Thyroid gland (tissue), 4 donors: Measurements from ENCODE around the gene COPS7A. TPM values are rescaled to one million over a fixed set of nuclear protein-coding genes. Genes with fewer than 3 reads are reported as not detected.

Experiments used
- DNase-seq, 2 donors: peaks; one replicate each; pipeline ENCODE4 v3.0.0-alpha.2; 2019
- H3K27ac ChIP-seq, 3 donors: fragments of 200-600 bp; sonication (generic); 1 replicate in 2 of 3; 2 replicates in 1 of 3; pipeline ENCODE4 v1.5.1; 2016 to 2019; ENCODE audit warnings: mild to moderate bottlenecking in 1 of 3, moderate library complexity in 1 of 3
- H3K27me3 ChIP-seq: fragments of 200-600 bp; sonication (generic); one replicate; pipeline ENCODE4 v1.5.1; 2019
- H3K36me3 ChIP-seq, 2 donors: fragments of 200-600 bp; sonication (generic); one replicate each; pipeline ENCODE4 v1.5.1; 2016 to 2019
- H3K4me1 ChIP-seq, 2 donors: fragments of 200-600 bp; sonication (generic); one replicate each; pipeline ENCODE4 v1.5.1; 2017 to 2019
- H3K4me3 ChIP-seq, 3 donors: fragments of 200-600 bp; sonication (generic); replicated peaks in 1 of 3; 1 replicate in 2 of 3; 2 replicates in 1 of 3; pipeline ENCODE4 v1.5.1; 2016; ENCODE audit warnings: mild to moderate bottlenecking in 1 of 3
- H3K9me3 ChIP-seq: fragments of 200-600 bp; sonication (generic); one replicate; pipeline ENCODE4 v1.5.1; 2017
- CTCF ChIP-seq, 6 experiments: fragments of 200-600 bp in 3 of 6; fragments of 450-650 bp in 3 of 6; sonication (generic) in 3 of 6; IDR thresholded peaks; one replicate each; pipeline ENCODE4 v1.5.1; 2016 to 2019; ENCODE audit warnings: antibody characterized with exemption in 6 of 6, mild to moderate bottlenecking in 2 of 6, inconsistent platforms in 1 of 6, moderate library complexity in 1 of 6
- POLR2A ChIP-seq, 2 donors: fragments of 450-650 bp; IDR thresholded peaks; one replicate each; pipeline ENCODE4 v1.6.1; 2017; ENCODE audit warnings: antibody characterized with exemption in 2 of 2, mild to moderate bottlenecking in 2 of 2, moderate library complexity in 1 of 2
- WGBS, 2 donors: methylation state at CpG; one replicate each; pipeline ENCODE4 v1.1.5; 2017; 5-methylcytosine and 5-hydroxymethylcytosine counted together
- intact Hi-C: fragments of 100-400 bp; cut with DNase I; formaldehyde crosslinking; loops from one replicate; pipeline ENCODE4 v1.15.1; 2023
- small RNA-seq: library from RNA; depleted of rRNA; stranded (forward); fragments of <200 nt; gene quantifications from one replicate; pipeline ENCODE3, GENCODE V24; 2016
- total RNA-seq, 4 donors: library from RNA; depleted of rRNA; stranded (reverse); fragments of >200 nt; gene quantifications; one replicate each; pipeline ENCODE4 v1.2.3, GENCODE V29; 2016

Gene COPS7A
- total RNA-seq, 4 donors from 2014 or later: 44.5 to 86.7 (median 63.1) TPM

DNA sequence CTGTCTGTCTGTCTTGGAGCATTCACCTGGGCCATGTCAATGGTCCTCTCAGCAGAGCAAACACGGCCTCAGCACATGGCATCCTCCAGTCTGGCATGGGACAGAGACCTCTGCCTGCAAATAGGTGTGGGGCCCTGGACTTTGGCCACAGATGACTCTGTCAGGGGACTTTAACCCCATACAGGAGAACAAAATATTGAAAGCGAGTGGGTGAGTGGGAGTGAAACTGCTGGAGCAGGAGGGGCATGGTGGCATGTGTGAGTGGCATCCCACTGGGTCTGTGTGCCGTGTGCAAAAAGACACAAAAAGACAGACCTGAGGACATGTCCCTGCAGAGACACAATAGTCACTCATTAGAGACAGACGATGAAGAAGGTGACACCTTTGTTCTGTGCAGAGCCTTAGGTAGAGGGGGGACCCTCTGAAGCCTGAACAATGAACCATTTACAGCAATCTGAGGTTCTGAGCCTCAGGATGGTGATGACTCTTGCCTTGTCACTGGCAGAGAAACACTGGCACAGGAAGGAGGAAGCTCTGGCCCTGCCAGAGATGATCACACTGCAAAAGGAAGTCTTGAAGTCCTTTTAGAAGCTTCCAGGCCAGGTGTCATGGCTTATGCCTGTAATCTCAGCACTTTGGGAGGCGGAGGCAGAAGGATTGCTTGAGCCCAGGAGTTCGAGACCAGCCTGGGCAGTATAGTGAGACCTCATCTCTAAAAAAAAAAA lies 56.0 kb downstream of the COPS7A start:
- H3K9me3 ChIP-seq: no peaks in the 10 kb centered on the region
- H3K36me3 ChIP-seq: no peaks in the 10 kb centered on the region
- no peak for DNase-seq
- peaks cover 6 to 7% of the 10 kb centered on the region in 2 donors for H3K4me1 ChIP-seq
- H3K4me3 ChIP-seq: no peak overlapping the region
- H3K27me3 ChIP-seq: no peaks in the 10 kb centered on the region
- 86% methylated on average over 6 of the region's 6 CpGs for WGBS, 2 donors
- no peak for TF ChIP-seq POLR2A (IDR thresholded peaks at IDR 0.05)
- TF ChIP-seq CTCF (IDR thresholded peaks at IDR 0.05): no peak
- no peak overlapping the region for H3K27ac ChIP-seq
- intact Hi-C loops: loop anchor here (2.0 to 5.0 kb wide), 3 partner anchors 25 to 163 kb away; no protein-coding TSS in a partner anchor

DNA sequence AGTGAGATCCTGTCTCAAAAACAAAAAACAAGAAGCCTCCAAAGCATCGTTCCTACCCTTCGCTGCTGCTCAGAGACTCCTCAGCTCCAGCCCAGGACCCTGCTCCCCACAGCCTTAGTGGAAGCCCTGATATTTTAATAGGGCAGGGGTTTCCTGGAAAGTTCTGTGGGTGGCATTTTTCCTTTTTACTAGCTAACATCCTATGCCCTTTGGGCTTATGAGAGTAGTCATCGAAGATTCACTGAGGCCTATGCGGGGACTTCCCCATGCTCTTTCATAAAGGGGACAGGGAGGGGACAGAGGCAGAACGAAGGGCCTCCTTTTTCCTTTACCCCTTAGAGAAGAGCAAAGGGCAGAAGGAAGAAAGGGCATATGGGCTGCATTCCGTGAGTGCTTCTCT lies 56.7 kb downstream of the COPS7A start:
- Histone ChIP-seq H3K4me3 (no peak overlapping the region), H3K27me3 (no peaks in the 10 kb centered on the region), H3K9me3 (no peaks in the 10 kb centered on the region), H3K4me1 (peaks cover 6 to 7% of the 10 kb centered on the region in 2 donors), H3K27ac (no peak overlapping the region), H3K36me3 (no peaks in the 10 kb centered on the region)
- 86 to 93% methylated on average over 6 of the region's 6 CpGs for WGBS, 2 donors
- intact Hi-C loops: loop anchor here (5.0 kb wide), 1 partner anchor 48 kb away; no protein-coding TSS in a partner anchor
- DNase-seq: no peak
- TF ChIP-seq CTCF (IDR thresholded peaks at IDR 0.05): no peak
- no peak for TF ChIP-seq POLR2A (IDR thresholded peaks at IDR 0.05)

Small RNA genes within 50 kb of the gene (small RNA-seq; reads per million reads assigned to genes)
- gene RNU6-781P: not detected

Other genes starting within 250 kb of the COPS7A start
- gene MRPL51, start 230.8 kb upstream of the COPS7A start, total RNA-seq: 10 to 100 TPM; 16.7 to 84.6 (median 46.9) TPM
- gene NCAPD2, start 229.9 kb upstream of the COPS7A start, total RNA-seq: 10 to 100 TPM; 22.4 to 31.8 (median 28.6) TPM
- 1,000 to 10,000 TPM; 1,191 to 3,596 (median 1,852) TPM for gene GAPDH, start 189.5 kb upstream of the COPS7A start, total RNA-seq
- 10 to 100 TPM in 1 of 4 donors, 1 to 10 TPM in 3; 5.0 to 10.2 (median 7.5) TPM for gene IFFO1, start 168.0 kb upstream of the COPS7A start, total RNA-seq
- 10 to 100 TPM; 23.0 to 50.8 (median 35.6) TPM for gene NOP2, start 155.8 kb upstream of the COPS7A start, total RNA-seq
- gene CHD4, start 116.7 kb upstream of the COPS7A start, total RNA-seq: 100 to 1,000 TPM; 152 to 337 (median 263) TPM
- 1 to 10 TPM in 3 of 4 donors, under 1 TPM in 1; 0.78 to 8.1 (median 3.5) TPM for gene LPAR5, start 88.1 kb upstream of the COPS7A start, total RNA-seq
- 10 to 100 TPM in 2 of 4 donors, 1 to 10 TPM in 2; 8.9 to 11.4 (median 10.4) TPM for gene ACRBP, start 76.6 kb upstream of the COPS7A start, total RNA-seq
- gene ING4, start 60.9 kb upstream of the COPS7A start, total RNA-seq: 10 to 100 TPM; 52.7 to 85.1 (median 67.2) TPM
- 10 to 100 TPM; 41.9 to 72.8 (median 53.1) TPM for gene ZNF384, start 34.7 kb upstream of the COPS7A start, total RNA-seq
- gene PIANP, start 23.2 kb upstream of the COPS7A start, total RNA-seq: under 1 TPM in 2 of 4 donors, not detected in 2; 0.11 to 0.39 TPM
- gene MLF2, start 29.1 kb downstream of the COPS7A start, total RNA-seq: 100 to 1,000 TPM; 110 to 253 (median 196) TPM
- 100 to 1,000 TPM in 2 of 4 donors, 10 to 100 TPM in 2; 60.0 to 186 (median 103) TPM for gene PTMS, start 42.3 kb downstream of the COPS7A start, total RNA-seq
- under 1 TPM in 1 of 4 donors, not detected in 3; 0.13 TPM for gene LAG3, start 48.5 kb downstream of the COPS7A start, total RNA-seq
- 1 to 10 TPM; 3.5 to 8.1 (median 3.9) TPM for gene CD4, start 65.5 kb downstream of the COPS7A start, total RNA-seq
- gene GPR162, start 97.8 kb downstream of the COPS7A start, total RNA-seq: 1 to 10 TPM in 1 of 4 donors, under 1 TPM in 3; 0.34 to 1.1 (median 0.56) TPM
- gene P3H3, start 104.4 kb downstream of the COPS7A start, total RNA-seq: 10 to 100 TPM; 13.6 to 27.9 (median 20.3) TPM
- gene GNB3, start 116.9 kb downstream of the COPS7A start, total RNA-seq: 1 to 10 TPM in 3 of 4 donors, under 1 TPM in 1; 0.39 to 3.0 (median 2.1) TPM
- 1 to 10 TPM in 2 of 4 donors, under 1 TPM in 2; 0.73 to 1.3 (median 0.90) TPM for gene CDCA3, start 127.2 kb downstream of the COPS7A start, total RNA-seq
- gene USP5, start 128.1 kb downstream of the COPS7A start, total RNA-seq: 10 to 100 TPM; 34.7 to 68.6 (median 58.9) TPM
- gene TPI1, start 143.5 kb downstream of the COPS7A start, total RNA-seq: 100 to 1,000 TPM; 363 to 700 (median 468) TPM
- 10 to 100 TPM; 16.3 to 35.0 (median 25.6) TPM for gene SPSB2, start 149.3 kb downstream of the COPS7A start, total RNA-seq
- 10 to 100 TPM in 3 of 4 donors, 1 to 10 TPM in 1; 8.7 to 16.4 (median 13.0) TPM for gene LRRC23, start 180.8 kb downstream of the COPS7A start, total RNA-seq
- gene ENO2, start 190.5 kb downstream of the COPS7A start, total RNA-seq: 10 to 100 TPM; 13.0 to 25.3 (median 19.8) TPM
- 100 to 1,000 TPM in 1 of 4 donors, 10 to 100 TPM in 3; 53.3 to 100 (median 84.9) TPM for gene ATN1, start 203.9 kb downstream of the COPS7A start, total RNA-seq
- gene RNU7-1, start 219.8 kb downstream of the COPS7A start, total RNA-seq: not detected
- 100 to 1,000 TPM; 344 to 666 (median 383) TPM for gene C12orf57, start 220.0 kb downstream of the COPS7A start, total RNA-seq
- gene PTPN6, start 227.3 kb downstream of the COPS7A start, total RNA-seq: 10 to 100 TPM; 21.7 to 32.3 (median 31.4) TPM
- gene PHB2, start 246.6 kb downstream of the COPS7A start, total RNA-seq: 100 to 1,000 TPM; 153 to 284 (median 220) TPM
- 10 to 100 TPM; 19.9 to 53.1 (median 45.6) TPM for gene EMG1, start 246.9 kb downstream of the COPS7A start, total RNA-seq